Effector memory CD4-positive, alpha-beta T cell (primary cell): ENCODE results near the gene HECW1.

ENCODE experiments used
- DNase-seq, 3 donors: peaks; one replicate each; pipeline ENCODE4 v3.0.0-alpha.2; 2020
- H3K27ac ChIP-seq: 2 replicates; pipeline ENCODE4 v1.7.0; 2013; ENCODE audit warnings: mild to moderate bottlenecking, low read length, moderate library complexity; ENCODE audit not compliant: insufficient read depth, poor library complexity, severe bottlenecking
- H3K27me3 ChIP-seq: replicated peaks from 2 replicates; pipeline ENCODE4 v1.7.0; 2013; ENCODE audit warnings: mild to moderate bottlenecking, low read length; ENCODE audit not compliant: insufficient read depth, control insufficient read depth, poor library complexity, severe bottlenecking
- H3K36me3 ChIP-seq: 2 replicates; pipeline ENCODE4 v1.7.0; 2013; ENCODE audit warnings: mild to moderate bottlenecking, low read length, moderate library complexity; ENCODE audit not compliant: control insufficient read depth, insufficient read depth
- H3K4me1 ChIP-seq: 2 replicates; pipeline ENCODE4 v1.7.0; 2013; ENCODE audit warnings: low read length, mild to moderate bottlenecking; ENCODE audit not compliant: control insufficient read depth, insufficient read depth, poor library complexity, severe bottlenecking
- H3K4me3 ChIP-seq: 2 replicates; pipeline ENCODE4 v1.7.0; 2013; ENCODE audit warnings: low read length, low read depth, mild to moderate bottlenecking; ENCODE audit not compliant: insufficient read depth, poor library complexity, severe bottlenecking
- H3K9me3 ChIP-seq: 2 replicates; pipeline ENCODE4 v1.7.0; 2013; ENCODE audit warnings: mild to moderate bottlenecking, low read length, moderate library complexity; ENCODE audit not compliant: control insufficient read depth

HECW1 gene

DNA sequence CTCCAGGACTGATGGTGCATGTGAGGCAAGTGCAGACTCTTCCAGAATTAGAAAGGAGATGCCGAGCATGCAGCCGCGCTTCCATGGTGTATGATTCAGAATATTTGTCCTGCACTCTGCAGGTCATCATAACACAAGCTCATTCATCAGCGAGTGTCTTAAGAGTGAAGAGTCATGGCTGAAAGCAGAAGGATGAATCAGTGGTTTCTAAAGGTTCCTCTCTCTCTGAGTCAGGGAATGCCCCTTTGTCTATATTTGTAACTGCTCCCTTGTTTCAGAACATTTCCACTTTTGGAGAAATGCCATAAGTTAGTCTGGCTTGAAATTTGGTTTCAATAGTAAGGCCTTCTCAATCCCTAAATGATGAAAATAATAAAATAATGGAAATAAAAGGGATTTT lies 52.3 kb downstream of the HECW1 start:
- no peak overlapping the region for H3K27ac ChIP-seq
- H3K36me3 ChIP-seq, result no peaks in the 10 kb centered on the region
- no peak for DNase-seq
- no peaks in the 10 kb centered on the region for H3K27me3 ChIP-seq
- no peaks in the 10 kb centered on the region for H3K9me3 ChIP-seq
- no peak overlapping the region for H3K4me3 ChIP-seq
- no peaks in the 10 kb centered on the region for H3K4me1 ChIP-seq

DNA sequence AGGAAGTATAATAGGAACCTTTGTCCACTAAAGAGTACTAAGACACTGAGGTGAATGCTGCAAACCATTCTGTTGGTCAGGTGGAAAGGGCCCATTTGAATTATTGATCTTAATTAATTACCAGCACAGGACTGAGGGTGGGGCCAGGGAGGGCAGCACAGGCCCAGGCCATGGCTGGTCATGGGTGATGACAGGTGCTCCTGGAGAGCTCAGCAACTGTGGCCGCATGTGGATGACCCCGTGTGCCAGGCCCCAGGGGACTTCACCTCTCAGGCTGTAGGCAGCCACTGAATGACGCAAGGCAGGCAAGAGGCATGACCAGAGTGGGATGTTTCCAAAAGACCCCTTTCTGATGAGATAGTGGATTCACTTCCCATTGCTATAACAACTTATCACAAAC lies 54.2 kb downstream of the HECW1 start:
- DNase-seq, result no peak
- Histone ChIP-seq H3K9me3 (no peaks in the 10 kb centered on the region), H3K27me3 (no peaks in the 10 kb centered on the region), H3K4me3 (no peak overlapping the region), H3K36me3 (no peaks in the 10 kb centered on the region), H3K27ac (no peak overlapping the region), H3K4me1 (no peaks in the 10 kb centered on the region)

DNA sequence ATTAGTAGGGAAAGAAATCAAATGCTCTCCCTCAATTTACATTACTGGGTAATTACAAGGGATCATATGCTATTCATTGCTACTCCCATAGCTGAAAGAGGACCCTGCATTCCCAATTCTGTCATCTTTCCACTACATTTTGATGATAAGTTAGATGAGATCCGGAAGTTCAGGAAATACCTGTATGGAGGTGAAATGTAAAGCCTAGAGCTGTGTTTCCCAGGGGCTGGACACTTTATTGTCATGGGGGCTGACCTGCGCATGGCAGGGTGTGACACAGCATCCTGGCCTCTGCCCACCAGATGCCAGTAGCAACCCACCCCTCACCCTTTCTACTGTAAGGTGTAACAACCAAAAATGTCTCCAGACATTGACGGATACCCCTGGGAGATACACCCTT lies 56.6 kb downstream of the HECW1 start:
- Histone ChIP-seq H3K36me3 (no peaks in the 10 kb centered on the region), H3K4me1 (no peaks in the 10 kb centered on the region), H3K9me3 (no peaks in the 10 kb centered on the region), H3K4me3 (no peak overlapping the region), H3K27me3 (no peaks in the 10 kb centered on the region), H3K27ac (no peak overlapping the region)
- DNase-seq, result no peak

DNA sequence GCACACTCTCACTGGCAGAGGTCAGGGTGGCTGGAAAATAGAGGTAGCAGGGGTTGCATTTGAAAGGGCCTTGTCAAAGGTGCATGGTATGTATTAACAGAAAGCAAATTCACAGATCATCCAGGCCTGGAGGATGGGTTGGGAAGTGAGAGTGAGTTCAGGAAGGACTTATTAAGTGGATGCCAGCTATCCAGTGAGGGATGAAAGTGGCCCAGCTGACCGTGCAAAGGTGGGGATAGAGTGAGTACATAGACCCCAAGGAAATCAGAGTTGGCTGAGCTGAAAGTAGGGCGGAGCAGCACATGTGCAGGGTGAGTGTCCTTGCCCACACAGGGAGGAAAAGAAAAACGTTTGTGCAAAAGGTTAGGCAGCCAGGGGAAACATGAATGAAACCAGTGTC lies 58.1 kb downstream of the HECW1 start:
- Histone ChIP-seq H3K27me3 (no peaks in the 10 kb centered on the region), H3K4me3 (no peak overlapping the region), H3K27ac (no peak overlapping the region), H3K4me1 (no peaks in the 10 kb centered on the region), H3K9me3 (no peaks in the 10 kb centered on the region), H3K36me3 (no peaks in the 10 kb centered on the region)
- no peak for DNase-seq

DNA sequence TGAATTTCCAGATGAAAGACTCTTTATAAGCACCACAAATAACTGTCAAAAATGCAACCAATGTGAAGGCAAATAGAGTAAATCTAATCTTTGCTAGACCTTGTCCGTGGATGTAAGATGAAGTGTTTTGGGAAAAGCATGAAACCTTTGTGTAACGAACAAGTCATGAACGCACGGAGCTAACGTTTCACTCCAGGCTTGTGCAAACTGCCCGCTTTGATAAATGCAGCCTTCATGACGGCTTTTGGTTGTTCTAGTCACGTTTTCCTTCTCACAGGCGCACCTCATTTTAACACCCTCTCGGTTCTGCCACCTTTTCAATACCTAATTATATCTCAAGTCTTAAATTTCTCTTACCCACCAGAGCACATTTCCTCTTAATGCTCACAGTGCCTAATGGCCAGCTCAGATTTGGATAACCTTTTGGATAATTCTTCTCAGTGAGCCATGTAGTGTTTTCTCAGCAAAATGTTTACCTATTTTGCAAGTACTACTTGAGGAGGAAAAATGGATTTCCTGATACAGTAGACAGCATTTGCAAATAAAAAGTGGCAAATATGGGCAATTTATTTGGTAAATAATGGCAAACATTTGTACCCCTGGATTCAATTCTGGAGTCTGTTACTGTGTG lies 63.2 kb downstream of the HECW1 start:
- Histone ChIP-seq H3K36me3 (no peaks in the 10 kb centered on the region), H3K27ac (no peak overlapping the region), H3K4me1 (no peaks in the 10 kb centered on the region), H3K4me3 (no peak overlapping the region), H3K9me3 (no peaks in the 10 kb centered on the region), H3K27me3 (no peaks in the 10 kb centered on the region)
- DNase-seq, result no peak

DNA sequence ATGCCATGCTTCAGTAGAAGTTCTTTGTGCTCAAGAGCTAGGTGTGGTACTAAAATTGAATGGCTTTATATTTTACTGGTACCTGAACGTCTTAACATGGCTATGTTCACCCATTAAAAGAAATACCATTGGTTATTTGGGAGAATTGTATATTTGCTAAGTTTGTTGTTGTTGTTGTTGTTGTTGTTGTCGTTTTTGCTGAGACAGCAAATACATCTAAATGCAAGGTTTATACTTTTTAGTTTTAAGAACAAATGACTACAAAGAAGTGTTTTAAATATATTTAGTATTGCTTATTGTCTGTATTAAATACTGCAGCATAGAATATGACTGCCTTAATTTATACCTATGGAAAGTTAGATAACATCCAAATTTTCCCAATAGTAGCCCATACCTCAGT lies 66.9 kb downstream of the HECW1 start:
- no peak overlapping the region for H3K4me3 ChIP-seq
- no peaks in the 10 kb centered on the region for H3K27me3 ChIP-seq
- no peaks in the 10 kb centered on the region for H3K4me1 ChIP-seq
- H3K9me3 ChIP-seq, result no peaks in the 10 kb centered on the region
- no peak overlapping the region for H3K27ac ChIP-seq
- no peaks in the 10 kb centered on the region for H3K36me3 ChIP-seq
- DNase-seq, result no peak

DNA sequence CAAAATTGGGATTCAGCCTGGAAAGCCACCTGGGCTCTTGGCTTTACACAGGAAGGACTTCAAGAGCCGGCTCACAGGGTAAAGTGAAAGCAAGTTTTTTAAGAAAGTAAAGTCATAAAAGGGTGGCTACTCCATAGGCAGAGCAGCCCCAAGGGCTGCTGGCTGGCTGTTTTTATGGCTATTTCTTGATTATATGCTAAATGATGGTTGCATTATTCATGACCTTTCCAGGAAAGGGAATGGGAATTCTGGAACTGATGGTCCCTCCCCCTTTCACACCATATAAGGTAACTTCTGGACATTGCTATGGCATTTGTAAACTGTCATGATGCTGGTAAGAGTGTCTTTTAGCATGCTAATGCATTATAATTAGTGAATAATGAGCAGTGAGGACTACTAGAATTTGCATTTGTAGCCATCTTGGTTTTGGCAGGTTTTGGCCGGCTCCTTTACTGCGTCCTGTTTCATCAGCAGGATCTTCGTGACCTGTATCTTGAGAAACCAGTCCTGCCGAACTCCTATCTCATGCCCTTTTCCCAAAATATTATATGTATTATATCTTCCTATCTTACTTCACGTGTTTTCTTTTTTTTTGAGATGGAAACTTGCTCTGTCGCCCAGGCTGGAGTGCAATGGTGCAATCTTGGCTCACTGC lies 80.5 kb downstream of the HECW1 start:
- H3K9me3 ChIP-seq, result no peaks in the 10 kb centered on the region
- DNase-seq, result no peak
- no peak overlapping the region for H3K4me3 ChIP-seq

DNA sequence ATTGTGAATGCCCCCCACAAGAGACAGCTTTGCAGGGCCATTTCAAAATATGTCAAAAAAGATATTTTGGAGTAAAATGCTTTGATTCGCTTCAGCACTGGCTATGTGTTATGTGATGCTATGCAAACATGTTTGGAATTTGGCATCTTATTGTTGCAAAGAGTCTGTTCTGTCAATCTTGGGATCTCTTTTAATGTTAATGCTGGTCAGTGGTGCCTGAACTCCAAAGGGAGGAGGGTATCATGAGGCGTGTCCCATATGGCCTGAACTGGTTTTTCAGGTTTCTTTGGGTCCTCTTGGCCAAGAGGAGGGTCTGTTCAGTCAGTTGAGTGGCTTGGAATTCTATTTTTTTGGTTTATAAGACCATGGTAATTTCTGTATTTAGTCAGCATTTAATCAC lies 81.4 kb downstream of the HECW1 start:
- H3K4me3 ChIP-seq, result no peak overlapping the region
- H3K36me3 ChIP-seq, result no peaks in the 10 kb centered on the region
- peaks cover 4% of the 10 kb centered on the region for H3K27me3 ChIP-seq
- no peaks in the 10 kb centered on the region for H3K9me3 ChIP-seq
- DNase-seq, result no peak
- H3K27ac ChIP-seq, result no peak overlapping the region
- H3K4me1 ChIP-seq, result no peaks in the 10 kb centered on the region

More for the DNA sequence above, 80.5 kb downstream of the HECW1 start:
- H3K36me3 ChIP-seq, result no peaks in the 10 kb centered on the region
- no peak overlapping the region for H3K27ac ChIP-seq
- peaks cover 4% of the 10 kb centered on the region for H3K27me3 ChIP-seq
- H3K4me1 ChIP-seq, result no peaks in the 10 kb centered on the region

DNA sequence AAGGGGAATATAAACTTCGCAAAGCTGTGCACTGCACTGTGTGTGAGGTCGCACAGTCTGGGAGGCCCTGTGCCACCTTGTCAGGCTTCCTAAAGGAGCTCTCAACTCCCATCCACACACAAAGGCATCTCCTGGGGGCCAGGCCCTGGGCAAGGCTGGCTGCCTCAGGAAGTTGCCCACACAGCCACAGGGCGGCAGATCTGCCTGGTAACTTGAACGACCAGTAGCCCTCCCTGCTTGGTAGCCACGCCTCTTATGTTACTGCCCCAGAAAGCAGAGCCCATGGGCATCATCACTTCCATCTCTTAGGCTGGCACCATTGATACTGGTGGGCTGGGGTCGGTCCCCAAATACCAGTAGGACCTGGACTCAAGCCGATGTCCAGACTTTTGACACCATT lies 82.8 kb downstream of the HECW1 start:
- no peaks in the 10 kb centered on the region for H3K4me1 ChIP-seq
- no peaks in the 10 kb centered on the region for H3K9me3 ChIP-seq
- H3K4me3 ChIP-seq, result no peak overlapping the region
- no peak for DNase-seq
- H3K27ac ChIP-seq, result no peak overlapping the region
- peaks cover 4% of the 10 kb centered on the region for H3K27me3 ChIP-seq
- no peaks in the 10 kb centered on the region for H3K36me3 ChIP-seq

DNA sequence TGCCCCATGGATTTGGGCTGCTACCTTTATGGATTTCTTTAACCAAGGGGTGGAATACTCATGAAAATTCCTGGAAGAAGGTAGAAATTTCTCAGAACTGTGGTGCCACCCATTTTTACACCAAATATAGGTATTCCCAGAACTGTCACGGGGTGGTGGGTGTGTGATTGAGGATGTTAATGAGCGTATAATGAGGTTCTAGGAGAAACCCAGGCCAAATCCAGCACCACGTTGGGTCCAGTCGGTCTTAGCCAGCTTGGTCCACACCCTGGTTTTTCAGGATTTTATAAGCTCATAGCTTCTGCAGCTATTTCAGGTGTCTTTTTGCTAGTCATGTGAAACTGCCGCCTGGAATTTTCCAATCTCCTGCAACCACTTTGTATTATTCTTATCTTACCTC lies 83.3 kb downstream of the HECW1 start:
- H3K4me1 ChIP-seq, result no peaks in the 10 kb centered on the region
- DNase-seq, result no peak
- no peaks in the 10 kb centered on the region for H3K36me3 ChIP-seq
- peaks cover 4% of the 10 kb centered on the region for H3K27me3 ChIP-seq
- H3K4me3 ChIP-seq, result no peak overlapping the region
- H3K9me3 ChIP-seq, result no peaks in the 10 kb centered on the region
- H3K27ac ChIP-seq, result no peak overlapping the region
